GM23338 (cell line): Measurements from ENCODE around the gene LRSAM1.

Experiments used
- CREB1 ChIP-seq: fragments of 250-450 bp; sonication (Bioruptor Pico); IDR thresholded peaks from 2 replicates; pipeline ENCODE4 v1.5.0; 2020; ENCODE audit warnings: low read depth, mild to moderate bottlenecking, moderate library complexity
- EZH2 ChIP-seq: fragments of 200-600 bp; sonication (generic); IDR thresholded peaks from one replicate; pipeline ENCODE4 v1.8.0; 2017; ENCODE audit warnings: antibody characterized with exemption, mild to moderate bottlenecking, low read depth; ENCODE audit not compliant: unreplicated experiment
- EZH2phosphoT487 ChIP-seq: fragments of 200-600 bp; sonication (generic); IDR thresholded peaks from one replicate; pipeline ENCODE4 v1.8.1; 2018; ENCODE audit warnings: antibody characterized with exemption; ENCODE audit not compliant: unreplicated experiment
- JUNB ChIP-seq: IDR thresholded peaks from one replicate; pipeline ENCODE4 v1.6.1; 2016; ENCODE audit warnings: antibody characterized with exemption; ENCODE audit not compliant: unreplicated experiment
- NANOG ChIP-seq: IDR thresholded peaks from 2 replicates; pipeline ENCODE4 v1.6.1; 2016; ENCODE audit warnings: antibody characterized with exemption, borderline replicate concordance
- POLR2AphosphoS5 ChIP-seq: IDR thresholded peaks from 2 replicates; pipeline ENCODE4 v1.6.1; 2016; ENCODE audit warnings: antibody characterized with exemption, low read depth
- REST ChIP-seq: IDR thresholded peaks from one replicate; pipeline ENCODE4 v1.6.1; 2018; ENCODE audit warnings: antibody characterized with exemption; ENCODE audit not compliant: unreplicated experiment
- STAT1 ChIP-seq: IDR thresholded peaks from one replicate; pipeline ENCODE4 v1.6.1; 2016; ENCODE audit warnings: antibody characterized with exemption; ENCODE audit not compliant: unreplicated experiment
- ZNF114 ChIP-seq: fragments of 250-450 bp; sonication (Bioruptor Pico); IDR thresholded peaks from 2 replicates; pipeline ENCODE4 v1.5.0; 2020; ENCODE audit warnings: mild to moderate bottlenecking, moderate library complexity
- ZNF331 ChIP-seq: fragments of 250-450 bp; sonication (Bioruptor Pico); IDR thresholded peaks from 2 replicates; pipeline ENCODE4 v1.5.0; 2020; ENCODE audit warnings: low read depth, mild to moderate bottlenecking, moderate library complexity
- ZNF462 ChIP-seq: fragments of 250-450 bp; sonication (Bioruptor Pico); IDR thresholded peaks from 2 replicates; pipeline ENCODE4 v1.5.0; 2020; ENCODE audit warnings: mild to moderate bottlenecking, moderate library complexity
- TF ChIP-seq, protein P1 (sequence below), 2 experiments: fragments of 200-600 bp in 1 of 2; sonication (generic) in 1 of 2; conservative IDR thresholded peaks; 2 replicates each; pipeline versions ENCODE4 v1.5.1 to v1.6.1; 2016 to 2017; ENCODE audit warnings: antibody characterized with exemption in 2 of 2, low read depth in 2 of 2, mild to moderate bottlenecking in 2 of 2, moderate library complexity in 1 of 2
- TF ChIP-seq, protein P2 (sequence below): IDR thresholded peaks from 2 replicates; pipeline ENCODE4 v1.6.1; 2016; ENCODE audit warnings: antibody characterized with exemption

DNA sequence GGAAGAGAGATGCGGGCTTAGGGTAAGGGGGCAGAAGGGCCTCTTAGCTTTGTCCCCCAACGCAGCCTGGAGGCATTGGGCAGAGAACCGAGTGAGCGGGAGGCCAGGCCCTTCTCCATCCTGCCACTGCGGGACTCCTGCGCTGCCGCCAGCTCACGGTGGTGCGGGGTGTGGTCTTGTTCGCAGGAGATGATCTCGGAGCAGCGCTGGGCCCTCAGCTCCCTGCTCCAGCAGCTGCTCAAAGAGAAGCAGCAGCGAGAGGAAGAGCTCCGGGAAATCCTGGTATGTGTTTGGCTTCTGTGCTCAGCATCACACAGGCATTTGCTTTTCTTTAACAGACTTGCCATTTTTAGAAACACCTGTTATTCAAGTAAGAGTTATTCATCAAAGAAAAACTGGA is 41.3 kb downstream of the LRSAM1 start:
- TF ChIP-seq, protein P1, sequence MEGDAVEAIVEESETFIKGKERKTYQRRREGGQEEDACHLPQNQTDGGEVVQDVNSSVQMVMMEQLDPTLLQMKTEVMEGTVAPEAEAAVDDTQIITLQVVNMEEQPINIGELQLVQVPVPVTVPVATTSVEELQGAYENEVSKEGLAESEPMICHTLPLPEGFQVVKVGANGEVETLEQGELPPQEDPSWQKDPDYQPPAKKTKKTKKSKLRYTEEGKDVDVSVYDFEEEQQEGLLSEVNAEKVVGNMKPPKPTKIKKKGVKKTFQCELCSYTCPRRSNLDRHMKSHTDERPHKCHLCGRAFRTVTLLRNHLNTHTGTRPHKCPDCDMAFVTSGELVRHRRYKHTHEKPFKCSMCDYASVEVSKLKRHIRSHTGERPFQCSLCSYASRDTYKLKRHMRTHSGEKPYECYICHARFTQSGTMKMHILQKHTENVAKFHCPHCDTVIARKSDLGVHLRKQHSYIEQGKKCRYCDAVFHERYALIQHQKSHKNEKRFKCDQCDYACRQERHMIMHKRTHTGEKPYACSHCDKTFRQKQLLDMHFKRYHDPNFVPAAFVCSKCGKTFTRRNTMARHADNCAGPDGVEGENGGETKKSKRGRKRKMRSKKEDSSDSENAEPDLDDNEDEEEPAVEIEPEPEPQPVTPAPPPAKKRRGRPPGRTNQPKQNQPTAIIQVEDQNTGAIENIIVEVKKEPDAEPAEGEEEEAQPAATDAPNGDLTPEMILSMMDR (conservative IDR thresholded peaks at IDR 0.05; ENCODE audit: low read depth in 2 of 2): no peak
- no peak for TF ChIP-seq POLR2AphosphoS5
- TF ChIP-seq REST: no peak
- TF ChIP-seq EZH2phosphoT487: no peak
- no peak for TF ChIP-seq CREB1 (CRISPR knock-in tag)
- TF ChIP-seq EZH2: no peak
- TF ChIP-seq JUNB: no peak
- TF ChIP-seq, protein P2, sequence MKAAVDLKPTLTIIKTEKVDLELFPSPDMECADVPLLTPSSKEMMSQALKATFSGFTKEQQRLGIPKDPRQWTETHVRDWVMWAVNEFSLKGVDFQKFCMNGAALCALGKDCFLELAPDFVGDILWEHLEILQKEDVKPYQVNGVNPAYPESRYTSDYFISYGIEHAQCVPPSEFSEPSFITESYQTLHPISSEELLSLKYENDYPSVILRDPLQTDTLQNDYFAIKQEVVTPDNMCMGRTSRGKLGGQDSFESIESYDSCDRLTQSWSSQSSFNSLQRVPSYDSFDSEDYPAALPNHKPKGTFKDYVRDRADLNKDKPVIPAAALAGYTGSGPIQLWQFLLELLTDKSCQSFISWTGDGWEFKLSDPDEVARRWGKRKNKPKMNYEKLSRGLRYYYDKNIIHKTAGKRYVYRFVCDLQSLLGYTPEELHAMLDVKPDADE: no peak
- TF ChIP-seq ZNF331 (CRISPR knock-in tag): no peak
- TF ChIP-seq NANOG: no peak
- no peak for TF ChIP-seq STAT1
- TF ChIP-seq ZNF462 (CRISPR knock-in tag): no peak
- TF ChIP-seq ZNF114 (CRISPR knock-in tag): no peak
